Astrocyte of the hippocampus (primary cell): Measurements from ENCODE around the gene SULT1A1.
"Not testable (repeated sequence)": the region's sequence is repeated elsewhere in the genome, so short reads cannot be mapped to it uniquely, and the experiment has no call there.

Source experiments
- DNase-seq: peaks from one replicate; pipeline ENCODE4 v3.0.0; 2011; ENCODE audit warnings: low read depth, low spot score

Gene SULT1A1

DNA sequence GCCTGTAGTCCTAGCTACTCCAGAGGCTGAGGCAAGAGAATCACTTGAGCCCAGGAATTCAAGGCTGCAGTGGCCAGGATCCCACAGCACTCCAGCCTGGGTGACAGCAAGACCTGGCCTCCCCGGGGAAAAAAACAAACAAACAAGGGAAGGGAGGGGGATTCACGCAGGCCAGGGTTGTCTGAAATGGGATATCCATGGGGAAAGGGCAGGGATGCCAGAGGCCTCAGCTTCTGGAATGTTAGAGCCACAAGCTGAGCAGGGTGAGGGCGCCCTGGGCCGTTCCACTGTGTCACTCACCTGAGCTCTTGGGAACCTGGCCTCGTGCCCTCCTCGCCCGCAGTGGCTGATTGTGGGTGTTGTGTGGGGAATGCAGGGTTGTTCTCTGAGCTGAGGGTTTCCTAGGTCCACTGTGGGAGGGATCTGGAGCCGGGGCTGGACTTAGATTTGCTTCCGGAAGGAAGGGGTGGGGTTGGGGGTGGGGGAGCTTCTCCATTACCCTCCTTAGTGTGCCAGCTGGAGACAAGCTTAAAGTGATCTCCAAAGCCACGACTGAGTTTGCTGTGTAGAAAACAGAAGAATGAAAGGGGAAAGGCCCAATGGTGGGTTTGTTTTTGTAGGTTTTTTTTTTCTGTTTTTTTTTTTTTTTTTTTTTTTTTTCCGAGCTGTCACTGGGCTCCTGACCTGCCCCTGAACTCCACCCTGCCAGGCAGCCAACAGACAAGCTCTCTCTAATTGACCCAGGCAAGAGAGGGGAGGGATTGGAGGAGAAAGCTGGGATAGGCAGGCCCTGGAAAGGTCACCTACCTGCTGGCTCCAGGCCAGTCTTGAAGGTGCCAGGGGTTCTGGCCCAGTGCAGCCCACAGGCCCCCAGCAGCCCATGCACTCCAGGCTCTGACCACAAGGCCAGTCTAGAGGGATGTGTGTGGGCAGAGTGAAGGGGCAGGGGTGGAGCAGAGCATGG, at the start of gene SULT1A1:
TSS of gene SULT1A1 (minus strand) at position 414 of the 964 bp plus-strand sequence. CDS start 1,189 bp downstream, outside the sequence.
- DNase-seq: peak; percentile 41

DNA sequence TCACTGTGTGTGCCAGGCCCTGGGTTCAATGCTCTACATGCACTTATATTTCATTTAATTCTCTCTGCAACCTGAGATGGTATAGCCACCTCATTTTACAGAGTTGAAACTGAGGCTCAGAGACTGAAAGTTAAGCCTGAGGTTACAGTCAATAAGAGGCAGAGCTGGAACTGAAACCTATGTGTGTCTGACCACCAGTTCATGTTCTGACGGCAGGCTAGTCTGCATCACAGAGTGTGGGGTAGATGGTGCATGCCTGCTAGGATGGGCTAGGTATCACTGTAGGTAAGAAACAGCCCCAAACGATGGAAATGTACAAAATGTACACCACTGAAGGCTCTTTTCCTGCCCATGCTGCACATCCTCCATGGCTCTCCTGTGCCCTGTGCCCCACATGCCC, 30.1 kb upstream of the SULT1A1 start:
- DNase-seq: not testable (repeated sequence)

DNA sequence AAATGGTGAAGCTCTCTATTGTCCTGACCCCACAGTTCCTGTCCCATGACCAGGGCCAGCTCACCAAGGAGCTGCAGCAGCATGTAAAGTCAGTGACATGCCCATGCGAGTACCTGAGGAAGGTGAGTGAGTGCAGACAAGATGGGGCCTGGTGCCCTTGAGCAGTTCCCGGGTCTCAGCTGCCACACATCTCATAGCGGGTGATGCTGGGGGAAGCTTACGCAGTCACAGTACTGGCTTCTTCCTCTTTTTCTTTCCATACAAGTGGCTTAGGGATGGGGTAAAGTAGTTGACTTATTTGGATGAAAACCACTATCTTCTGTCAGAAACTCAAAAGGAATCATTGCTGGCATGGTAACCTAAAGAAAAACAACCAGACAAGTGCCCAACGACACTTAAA, 28.5 kb upstream of the SULT1A1 start:
- not testable (repeated sequence) for DNase-seq

DNA sequence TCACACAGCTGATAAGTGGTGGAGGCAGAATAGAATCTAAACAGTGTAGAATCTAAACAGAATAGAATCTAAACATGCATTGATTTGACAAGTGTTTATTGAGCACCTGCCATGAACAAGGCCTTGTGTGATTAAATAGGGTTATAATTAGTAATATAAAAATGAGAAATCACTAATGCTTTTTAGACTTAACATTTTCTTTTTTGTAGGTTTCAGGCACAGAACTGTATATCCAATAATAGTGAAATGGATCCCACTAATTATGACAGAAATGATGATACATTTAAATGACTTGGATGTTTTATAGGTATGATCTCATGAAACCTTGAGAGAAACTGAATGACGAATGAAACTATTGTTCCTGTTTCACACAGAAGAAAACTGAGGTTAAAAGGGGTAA, 27.9 kb upstream of the SULT1A1 start, which contains the start of gene NPIPB8:
TSS of gene NPIPB8 (plus strand) at position 301 of the 400 bp plus-strand sequence. CDS start 296 bp downstream, outside the sequence.
- not testable (repeated sequence) for DNase-seq

DNA sequence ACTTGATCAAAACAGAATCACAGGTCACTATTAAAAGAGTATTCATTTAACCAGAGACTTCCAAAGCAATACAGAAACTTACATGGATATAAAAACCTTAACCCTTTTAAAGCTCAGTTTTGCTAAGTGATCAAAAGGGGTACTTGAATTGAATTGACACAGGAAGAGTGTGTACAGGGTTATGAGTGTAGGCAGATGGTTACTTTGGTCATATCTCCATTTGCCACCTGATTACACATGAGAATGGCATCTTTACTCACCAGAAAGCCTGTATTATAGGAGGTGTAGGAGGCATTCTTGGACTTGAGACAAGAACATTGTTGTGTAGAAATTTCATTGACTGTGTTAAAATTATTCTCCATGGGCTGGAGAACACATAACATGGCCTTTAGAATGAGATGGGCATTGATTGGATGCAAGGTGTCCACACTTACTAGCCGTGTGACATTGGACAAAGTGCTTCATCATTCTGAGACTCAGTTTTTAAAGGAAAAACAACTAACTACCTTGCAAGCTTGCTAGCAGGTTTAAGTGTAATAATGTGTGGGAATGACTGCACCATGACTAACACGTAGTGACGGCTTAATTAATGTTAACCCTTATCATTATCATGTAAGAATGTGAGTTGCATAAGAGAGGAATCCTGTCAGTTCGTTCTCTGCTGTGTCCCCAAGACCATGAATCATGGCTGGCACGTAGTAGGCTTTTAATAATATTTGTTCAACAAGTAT, 26.4 kb upstream of the SULT1A1 start:
- DNase-seq: peak; percentile 66

DNA sequence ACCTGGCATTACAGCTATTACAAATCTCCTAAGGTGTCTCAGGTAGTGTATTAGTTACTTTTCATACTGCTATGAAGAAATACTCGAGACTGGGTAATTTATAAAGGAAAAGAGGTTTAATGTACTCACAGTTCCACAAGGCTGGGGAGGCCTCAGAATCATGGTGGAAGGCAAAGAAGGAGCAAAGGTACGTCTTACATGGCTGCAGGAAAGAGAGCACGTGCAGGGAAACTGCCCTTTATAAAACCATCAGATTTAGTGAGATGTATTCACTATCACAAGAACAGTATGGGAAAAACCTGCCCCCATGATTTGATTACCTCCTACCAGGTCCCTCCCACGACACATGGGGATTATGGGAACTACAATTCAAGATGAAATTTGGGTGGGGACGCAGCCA, 21.1 kb upstream of the SULT1A1 start:
- not testable (repeated sequence) for DNase-seq

DNA sequence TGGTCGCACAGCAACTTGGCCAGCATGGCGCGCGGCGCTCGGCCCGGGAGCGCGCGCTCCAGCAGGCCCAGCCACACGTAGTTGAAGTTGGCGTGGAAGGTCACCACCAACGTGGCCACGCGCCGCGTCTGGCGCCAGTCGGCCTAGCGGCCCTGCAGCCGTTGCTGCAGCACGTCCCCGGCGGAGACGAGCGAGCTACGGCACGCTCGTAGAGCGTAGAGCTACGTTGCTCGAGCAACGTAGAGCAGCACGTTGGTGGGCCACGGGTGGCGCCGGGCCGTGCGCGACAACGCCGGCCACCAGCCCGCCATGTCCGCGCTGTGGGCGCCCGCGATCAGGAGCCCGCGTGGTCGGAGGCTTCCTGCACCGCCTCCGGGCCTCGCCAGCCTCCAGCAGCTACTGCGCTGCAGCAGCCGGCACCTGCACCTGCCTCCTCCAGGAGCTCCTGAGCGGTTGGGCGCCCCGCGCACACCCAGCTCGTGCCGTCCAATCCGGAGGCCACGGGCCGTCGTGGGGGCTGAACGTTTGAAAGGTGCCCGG, 13.4 kb upstream of the SULT1A1 start:
- DNase-seq: peak; percentile 45

DNA sequence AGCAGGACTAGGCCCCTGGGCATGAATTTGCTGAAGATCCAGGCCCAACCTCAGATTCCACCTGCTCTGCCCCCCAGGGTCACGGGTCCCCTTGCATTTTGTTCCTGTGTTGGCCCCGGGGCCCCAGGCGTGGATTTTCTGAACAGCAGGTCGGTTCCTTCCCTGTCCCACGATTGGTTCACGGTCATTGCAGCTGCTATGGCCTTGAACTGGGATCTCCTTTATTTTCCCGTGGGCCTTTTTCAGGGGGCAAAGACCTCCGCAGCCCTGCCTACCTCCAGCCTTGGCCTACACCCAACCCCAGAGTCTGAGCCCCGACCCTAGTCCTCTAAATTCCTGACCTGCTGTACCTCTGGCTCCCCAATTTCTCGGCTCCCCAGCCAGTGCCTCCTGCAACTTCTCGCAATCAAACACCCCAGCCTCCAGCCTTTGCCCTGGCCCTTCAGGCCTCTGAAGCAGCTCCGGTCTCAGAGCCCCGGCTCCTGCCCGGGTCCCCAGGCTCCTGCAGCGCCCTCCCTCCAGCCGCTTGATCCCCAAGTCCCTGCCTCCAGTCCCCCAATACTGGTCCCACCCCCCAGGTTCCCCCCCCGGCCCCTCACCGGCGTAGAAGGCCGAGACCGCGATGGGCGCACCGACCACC, 12.8 kb upstream of the SULT1A1 start:
- DNase-seq: not testable (repeated sequence)

DNA sequence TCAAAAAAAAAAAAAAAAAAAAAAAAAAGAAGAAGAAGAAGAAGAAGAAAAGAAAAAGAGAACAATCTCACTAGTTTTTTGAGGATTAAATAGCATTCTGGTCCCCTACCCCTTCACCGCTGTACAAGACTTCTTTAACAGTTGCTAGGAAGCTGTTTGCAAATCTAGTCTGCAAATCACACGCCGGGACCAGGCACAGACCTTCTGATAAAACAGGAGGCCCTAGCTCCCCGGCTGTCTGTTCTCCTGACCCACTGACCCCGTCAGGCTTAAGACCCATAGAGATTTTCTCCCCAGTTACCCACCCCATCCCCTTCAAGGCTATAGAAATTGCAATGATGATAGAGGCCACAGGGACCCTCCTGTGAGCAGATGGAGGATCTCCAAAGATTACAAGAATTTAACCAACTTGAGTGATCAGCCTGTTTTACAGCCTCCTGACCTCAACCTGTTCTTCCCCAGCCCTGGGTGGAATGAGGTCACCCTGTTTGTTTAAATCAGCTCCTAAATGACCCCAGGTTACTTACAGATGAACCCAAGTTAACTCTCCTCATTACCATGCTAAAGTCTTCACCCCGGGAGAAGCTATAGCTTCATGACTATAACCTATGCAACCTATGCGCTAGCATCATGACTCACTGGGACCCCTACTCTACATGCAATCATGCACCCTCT, 11.8 kb upstream of the SULT1A1 start:
- no peak for DNase-seq

DNA sequence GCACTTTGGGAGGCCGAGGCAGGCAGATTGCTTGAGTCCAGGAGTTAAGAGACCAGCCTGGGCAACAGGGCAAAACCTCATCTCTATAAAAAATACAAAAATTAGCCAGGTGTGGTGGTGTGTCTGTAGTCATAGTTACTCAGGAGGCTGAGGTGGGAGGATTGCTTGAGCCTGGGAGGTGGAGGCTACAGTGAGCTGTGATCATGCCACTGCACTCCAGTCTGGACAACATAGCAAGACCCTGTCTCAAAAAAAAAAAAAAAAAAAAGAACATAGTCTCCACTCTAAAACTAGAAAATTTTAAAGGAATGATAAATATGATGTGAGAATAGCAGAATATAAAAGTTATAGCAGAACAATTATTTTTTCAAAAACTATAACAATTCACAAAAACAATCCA, 10.5 kb upstream of the SULT1A1 start:
- not testable (repeated sequence) for DNase-seq

DNA sequence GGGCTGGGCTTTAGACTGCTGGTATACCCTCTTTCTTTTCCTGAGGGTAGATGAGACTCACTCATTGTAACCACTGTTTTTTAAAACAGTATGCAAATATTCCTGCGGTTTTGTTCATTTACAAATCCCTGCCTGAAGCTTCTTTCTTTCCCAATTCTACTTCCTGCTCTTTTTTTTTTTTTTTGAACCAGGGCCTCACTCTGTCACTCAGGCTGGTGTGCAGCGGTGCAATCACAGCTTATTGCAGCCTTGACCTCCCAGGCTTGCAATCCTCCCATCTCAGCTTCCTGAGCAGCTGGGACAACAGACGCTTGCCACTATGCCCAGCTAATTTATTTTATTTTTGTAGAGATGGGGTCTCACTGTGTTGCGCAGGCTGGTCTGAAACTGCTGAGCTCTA, 8.0 kb upstream of the SULT1A1 start:
- no peak for DNase-seq

DNA sequence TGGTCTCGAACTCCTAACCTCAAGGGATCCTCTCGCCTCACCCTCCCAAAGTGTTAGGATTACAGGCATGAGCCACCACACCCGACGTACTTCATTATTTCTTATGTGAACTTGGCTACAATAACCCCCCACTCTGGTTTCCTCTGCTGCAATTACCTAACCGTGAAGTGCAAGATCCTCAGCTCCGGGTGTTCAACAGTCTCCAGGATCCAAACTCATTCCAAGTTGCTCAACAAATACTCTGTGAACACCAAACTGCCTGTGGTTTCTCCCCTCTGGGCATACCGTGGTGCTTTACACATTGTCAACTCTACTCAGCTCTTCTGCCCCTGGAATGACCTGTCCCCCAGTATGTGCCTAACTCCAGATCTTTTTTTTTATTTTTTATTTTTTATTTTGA, 6.8 kb upstream of the SULT1A1 start:
- DNase-seq: no peak

DNA sequence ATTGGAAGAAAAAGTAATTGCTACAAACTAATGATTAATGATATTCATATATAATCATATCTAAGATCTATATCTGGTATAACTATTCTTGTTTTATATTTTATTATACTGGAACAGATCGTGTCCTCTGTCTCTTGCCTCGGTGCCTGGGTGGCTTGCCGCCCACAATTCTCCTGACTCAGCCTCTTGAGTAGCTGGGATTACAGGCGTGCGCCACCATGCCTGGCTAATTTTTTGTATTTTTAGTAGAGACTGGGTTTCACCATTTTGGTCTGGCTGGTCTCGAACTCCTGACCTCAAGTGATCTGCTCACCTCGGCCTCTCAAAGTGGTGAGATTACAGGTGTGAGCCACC, 6.4 kb upstream of the SULT1A1 start:
- not testable (repeated sequence) for DNase-seq

DNA sequence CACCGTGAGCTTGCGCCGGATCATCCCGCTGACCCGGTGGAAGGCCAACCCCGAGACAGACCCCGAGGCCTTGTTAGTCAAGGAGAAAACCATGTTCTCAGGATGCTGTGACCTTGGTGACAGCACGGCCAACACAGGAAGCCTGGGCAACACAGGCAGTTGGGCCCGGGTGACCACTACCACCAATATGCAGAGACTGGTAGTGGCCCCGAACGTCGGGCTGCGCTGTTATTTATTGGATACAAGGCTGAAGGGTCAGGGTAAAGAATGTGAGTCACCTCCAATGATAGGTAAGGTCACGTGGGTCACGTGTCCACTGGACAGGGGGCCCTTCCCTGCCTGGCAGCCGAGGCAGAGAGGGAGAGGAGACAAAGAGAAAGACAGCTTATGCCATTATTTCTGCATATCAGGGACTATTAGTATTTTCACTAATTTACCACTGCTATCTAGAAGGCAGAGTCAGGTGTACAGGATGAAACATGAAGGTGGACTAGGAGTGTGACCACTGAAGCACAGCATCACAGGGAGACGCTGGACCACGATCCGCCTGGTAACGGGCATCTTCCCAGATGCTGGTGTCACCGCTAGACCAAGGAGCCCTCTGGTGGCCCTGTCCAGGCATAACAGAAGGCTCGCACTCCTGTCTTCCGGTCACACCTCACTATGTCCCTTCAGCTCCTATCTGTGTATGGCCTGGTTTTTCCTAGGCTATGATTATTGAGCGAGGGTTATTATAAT, 5.8 kb upstream of the SULT1A1 start:
- peak; percentile 49 for DNase-seq

DNA sequence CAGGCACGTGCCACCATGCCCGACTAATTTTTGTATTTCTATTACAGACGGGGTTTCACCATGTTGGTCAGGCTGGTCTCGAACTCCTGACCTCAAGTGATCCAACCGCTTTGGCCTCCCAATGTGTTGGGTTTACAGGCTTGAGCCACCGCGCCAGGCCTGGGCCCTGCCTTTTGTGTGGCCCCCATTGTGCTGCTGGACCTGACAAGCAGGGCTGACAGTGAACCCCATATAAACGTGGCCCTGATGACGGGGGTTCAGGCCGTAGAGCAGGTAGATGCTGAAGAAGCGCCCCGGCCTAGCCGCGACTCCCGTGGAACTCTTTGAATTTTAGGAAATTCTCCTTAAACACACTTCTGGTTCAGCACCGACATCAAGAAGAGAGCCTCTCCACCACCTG, 4.7 kb upstream of the SULT1A1 start:
- not testable (repeated sequence) for DNase-seq

DNA sequence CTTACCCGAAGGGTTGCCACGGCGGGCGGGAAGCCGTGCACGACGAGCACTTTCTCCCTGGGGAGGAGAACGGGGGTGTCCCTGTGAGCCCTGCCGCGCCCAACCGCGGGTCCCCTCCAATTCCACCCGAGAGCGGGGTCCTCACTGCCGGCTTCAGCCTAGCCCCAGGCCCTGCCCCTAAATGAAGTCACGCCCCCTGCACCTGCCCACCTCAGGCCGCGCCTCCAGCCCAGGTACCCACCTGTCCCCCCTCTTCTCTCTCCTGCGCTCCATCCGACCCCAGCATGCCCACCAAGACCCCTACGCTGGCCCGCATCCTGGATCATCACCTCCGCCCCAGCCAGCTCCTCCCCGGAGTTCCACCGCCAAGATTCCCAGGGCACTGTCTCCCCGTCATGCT, 4.1 kb upstream of the SULT1A1 start:
- not testable (repeated sequence) for DNase-seq

DNA sequence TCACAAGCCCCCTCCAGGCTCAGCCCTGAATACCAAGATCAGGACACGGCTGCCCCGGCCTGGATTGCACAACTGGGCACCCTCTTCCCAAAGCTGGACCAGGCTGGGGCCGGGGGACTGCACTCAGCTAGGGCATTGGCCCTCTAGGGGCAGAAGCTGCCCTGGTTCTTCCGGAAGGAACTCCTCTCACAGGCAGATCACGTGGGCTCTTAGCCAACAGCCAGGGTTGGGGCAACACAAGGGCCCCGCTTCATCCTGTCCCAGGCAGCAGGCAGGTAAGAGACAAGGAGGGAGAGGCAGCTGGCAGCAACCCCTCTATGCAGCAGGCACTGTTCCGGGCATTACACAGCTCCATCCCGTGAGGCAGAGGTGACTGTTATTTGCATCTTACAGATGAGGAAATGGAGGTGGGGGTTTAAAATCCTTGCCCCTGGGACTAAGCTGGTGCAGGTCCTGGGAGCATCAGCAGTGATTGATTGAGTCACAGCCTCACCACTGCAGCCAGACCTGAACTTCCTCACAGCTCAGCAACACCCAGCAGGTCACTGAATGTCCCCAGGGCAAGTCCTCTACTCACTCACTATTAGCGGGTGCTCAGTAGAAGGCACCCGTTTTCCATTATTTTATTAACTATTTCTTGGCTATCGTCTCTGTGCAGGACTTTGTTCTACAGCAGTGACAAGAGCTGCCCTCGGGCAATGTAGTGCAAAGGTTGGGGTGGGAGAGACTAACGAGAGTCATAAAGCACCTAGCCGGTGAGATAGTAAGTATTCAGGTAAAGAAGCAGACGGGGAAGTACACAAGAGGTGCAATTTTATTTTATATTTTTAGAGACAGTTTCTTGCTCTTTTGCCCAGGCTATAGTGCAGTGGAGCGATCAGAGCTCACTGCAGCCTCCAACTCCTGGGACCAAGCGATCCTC, 2.8 kb upstream of the SULT1A1 start:
- not testable (repeated sequence) for DNase-seq

DNA sequence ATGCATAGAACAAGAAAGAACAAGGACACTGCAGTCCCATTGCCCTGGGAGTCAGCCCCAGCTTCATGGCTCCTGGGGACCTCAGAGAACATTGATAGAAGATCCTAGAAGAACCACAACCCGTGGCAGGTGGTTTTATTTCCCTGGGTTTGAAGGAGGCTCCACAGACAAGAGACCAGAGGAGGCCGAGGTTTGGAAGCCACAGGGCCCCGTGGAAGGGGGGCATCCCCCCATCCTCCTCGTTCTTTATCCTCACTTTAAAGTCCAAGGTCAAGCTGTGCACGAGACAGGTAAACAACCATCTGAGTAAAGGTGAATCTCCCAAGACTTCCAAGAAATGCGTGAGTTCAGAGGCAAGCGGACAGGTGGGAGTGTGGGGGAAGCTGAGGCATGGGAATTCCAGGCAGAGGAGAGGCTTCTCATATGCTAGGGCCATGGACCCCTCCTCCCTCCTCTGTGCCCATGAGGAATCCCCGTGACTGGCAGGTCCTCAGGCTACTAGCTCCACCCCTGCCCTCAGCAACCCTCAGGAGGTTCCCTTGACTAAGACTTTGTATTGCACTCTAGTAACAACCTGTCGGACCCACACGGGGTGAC, 849 bp upstream of the SULT1A1 start:
- DNase-seq: no peak
